Subcutaneous adipose tissue (tissue), 4 donors: ENCODE measurements around the gene THAP4. TPM values are rescaled to one million over a fixed set of nuclear protein-coding genes. Genes with fewer than 3 reads are reported as not detected.

Experiments
- total RNA-seq, 4 donors: library from RNA; depleted of rRNA; stranded (reverse); fragments of >200 nt; gene quantifications; one replicate each; pipeline ENCODE4 v1.1.0, GENCODE V29; 2016
- TF ChIP-seq, protein P1 (sequence below): fragments of 450-650 bp; IDR thresholded peaks from one replicate; pipeline ENCODE4 v1.5.1; 2016; ENCODE audit warnings: low read depth, mild to moderate bottlenecking, control low read depth, antibody characterized with exemption, moderate library complexity

THAP4 gene
- total RNA-seq, 4 donors from 2014 or later: 24.8 to 54.3 (median 31.1) TPM

DNA sequence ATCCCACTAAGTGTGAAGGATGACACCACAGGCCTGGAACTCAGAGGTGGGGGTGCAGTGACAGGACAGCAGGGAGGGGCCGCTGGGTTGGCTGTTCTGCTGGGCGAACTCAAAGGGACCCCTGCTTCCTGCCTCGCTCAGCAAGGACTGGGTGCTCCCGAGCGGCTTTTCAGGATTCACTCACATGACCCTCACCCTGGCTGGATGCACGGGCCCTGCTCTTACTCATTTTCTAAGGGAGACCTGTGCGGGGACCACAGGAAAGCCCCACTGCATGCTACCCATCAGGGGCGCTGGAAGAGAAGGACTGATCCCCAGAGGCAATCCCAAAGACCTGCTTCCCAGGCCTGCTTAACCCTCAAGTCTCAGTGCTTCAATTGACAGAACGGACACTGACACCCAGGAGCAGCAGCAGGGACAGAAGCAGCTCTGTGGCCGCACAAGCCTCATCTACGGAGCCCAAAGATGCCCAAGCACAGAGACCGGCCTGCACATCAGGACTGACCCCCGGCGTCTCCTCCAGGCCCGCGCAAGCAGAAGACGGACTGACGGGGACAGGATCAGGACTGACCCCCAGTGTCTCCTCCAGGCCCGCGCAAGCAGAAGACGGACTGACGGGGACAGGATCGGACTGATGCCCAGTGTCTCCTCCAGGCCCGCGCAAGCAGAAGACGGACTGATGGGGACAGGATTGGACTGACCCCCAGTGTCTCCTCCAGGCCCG is 29.6 kb downstream of the THAP4 start:
- TF ChIP-seq, protein P1, sequence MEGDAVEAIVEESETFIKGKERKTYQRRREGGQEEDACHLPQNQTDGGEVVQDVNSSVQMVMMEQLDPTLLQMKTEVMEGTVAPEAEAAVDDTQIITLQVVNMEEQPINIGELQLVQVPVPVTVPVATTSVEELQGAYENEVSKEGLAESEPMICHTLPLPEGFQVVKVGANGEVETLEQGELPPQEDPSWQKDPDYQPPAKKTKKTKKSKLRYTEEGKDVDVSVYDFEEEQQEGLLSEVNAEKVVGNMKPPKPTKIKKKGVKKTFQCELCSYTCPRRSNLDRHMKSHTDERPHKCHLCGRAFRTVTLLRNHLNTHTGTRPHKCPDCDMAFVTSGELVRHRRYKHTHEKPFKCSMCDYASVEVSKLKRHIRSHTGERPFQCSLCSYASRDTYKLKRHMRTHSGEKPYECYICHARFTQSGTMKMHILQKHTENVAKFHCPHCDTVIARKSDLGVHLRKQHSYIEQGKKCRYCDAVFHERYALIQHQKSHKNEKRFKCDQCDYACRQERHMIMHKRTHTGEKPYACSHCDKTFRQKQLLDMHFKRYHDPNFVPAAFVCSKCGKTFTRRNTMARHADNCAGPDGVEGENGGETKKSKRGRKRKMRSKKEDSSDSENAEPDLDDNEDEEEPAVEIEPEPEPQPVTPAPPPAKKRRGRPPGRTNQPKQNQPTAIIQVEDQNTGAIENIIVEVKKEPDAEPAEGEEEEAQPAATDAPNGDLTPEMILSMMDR: no peak

DNA sequence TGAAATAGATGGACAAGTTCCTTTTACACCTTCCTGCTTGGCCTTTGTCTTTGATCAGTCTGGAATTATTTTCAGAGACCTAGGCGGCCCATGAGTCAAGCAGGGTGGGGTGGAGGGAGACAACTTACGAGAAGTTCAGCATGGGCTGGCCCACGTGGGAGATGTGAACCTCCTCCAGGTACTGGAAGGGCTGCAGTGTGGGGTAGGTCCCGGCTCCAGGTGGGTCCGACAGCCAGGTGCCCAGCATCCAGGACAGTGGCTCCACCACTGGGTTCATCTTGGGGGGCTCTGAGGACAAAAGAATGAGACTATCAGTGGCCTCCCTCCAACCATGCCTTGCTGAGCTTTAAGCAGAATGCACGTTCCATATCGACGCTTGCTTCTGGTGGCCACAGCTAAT is 30.8 kb downstream of the THAP4 start:
- TF ChIP-seq, protein P1: no peak

DNA sequence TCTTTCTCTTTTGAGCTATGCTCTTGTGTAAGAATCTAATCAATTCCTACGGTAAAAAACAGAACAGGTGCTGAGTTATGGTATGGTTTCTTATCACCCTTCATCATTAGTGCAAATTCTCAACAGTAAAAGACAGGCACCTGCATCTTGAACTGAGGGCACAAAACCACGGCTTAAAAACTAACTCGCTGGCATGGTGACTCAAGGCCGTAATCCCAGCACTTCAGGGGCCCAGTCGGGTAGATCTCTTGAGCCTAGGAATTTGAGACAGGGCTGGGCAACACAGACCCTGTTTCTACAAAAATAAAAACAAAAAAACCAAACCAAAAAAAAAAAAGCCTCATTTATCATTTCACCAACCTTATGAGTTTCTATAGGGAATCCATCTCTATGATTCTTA is 33.3 kb downstream of the THAP4 start:
- TF ChIP-seq, protein P1: no peak

DNA sequence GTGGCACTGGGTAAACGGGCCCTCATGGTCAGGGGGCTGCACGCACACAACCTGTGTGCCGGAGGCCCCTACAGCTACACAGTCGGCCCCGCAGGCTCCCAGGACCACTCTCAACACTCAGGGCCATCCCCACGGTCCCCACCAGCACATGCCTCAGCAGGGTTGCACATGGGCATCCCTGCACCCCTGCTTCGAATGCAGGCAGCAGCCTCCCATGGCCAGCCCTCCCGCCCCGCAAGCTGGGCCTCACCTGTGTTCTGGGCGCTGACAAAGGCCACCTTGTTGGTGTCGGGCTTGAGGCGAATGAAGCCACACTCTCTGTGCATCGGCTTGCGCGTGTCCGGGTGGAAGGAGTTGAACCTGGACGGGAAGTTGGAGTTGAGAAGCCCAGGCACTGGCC is 34.2 kb downstream of the THAP4 start:
- TF ChIP-seq, protein P1: no peak

DNA sequence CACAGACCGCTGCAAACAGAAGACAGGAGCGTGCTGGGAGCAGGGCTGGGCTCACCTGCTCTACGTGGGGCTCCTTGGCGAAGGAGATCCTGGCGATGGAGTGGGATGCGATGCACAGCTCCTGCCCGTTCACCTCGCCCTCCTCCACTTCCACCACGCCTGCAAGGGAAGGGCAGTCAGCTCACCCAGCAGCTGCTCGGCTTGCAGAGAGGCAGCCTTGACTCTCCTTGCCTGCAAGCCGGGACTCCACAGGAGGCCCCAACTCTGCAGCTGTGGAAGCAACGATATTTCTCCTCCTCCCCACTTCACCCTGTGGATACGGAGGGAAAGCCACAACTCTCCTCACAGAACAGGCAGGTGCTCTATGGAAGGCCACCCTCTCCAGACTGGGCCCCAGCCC is 35.1 kb downstream of the THAP4 start:
- TF ChIP-seq, protein P1: no peak

DNA sequence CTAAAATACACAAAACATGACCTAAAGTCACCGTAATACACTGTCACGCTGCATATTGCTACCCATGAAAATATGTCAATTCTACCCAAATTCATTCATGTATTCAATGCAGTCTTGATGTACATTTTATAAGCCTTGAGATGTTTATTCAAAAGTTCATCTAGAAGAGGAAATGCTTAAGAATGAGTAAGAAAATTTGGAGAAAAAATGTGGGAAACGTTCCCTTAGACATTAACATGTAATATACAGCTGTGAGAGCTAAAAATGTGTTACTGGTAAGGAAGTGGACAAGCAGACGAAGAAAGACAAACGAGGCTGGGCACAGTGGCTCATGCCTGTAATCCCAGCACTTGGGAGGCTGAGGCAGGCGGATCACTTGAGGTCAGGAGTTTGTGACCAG is 37.3 kb downstream of the THAP4 start:
- TF ChIP-seq, protein P1: no peak

DNA sequence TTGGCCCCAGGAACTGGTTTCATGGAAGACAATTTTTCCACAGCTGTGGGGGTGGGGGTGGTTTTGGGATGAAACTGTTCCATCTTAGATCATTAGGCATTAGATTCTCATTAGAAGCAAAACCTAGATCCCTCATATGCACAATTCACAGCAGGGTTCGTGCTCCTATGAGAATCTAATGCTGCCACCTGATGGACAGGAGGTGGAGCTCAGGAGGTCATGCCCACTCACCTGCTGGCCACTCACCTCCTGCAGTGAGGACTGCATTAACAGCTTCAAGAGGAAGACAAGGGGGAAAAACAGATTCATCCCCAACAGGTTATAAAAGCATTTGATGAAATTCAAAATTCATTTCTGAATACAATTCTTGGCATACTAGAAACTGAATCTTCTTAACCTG is 38.5 kb downstream of the THAP4 start:
- TF ChIP-seq, protein P1: no peak
